K562 (cell line): ENCODE measurements around the gene CDCP1. TPM values are rescaled to one million over a fixed set of nuclear protein-coding genes. Genes with fewer than 3 reads are reported as not detected.

Source experiments
- BRF1 ChIP-seq: IDR thresholded peaks from 3 replicates; pipeline ENCODE4 v1.6.1; 2011; ENCODE audit warnings: borderline replicate concordance, mild to moderate bottlenecking; ENCODE audit not compliant: insufficient read length; ENCODE audit errors: extremely low read depth
- ERF ChIP-seq: fragments of 450-650 bp; formaldehyde crosslinking; IDR thresholded peaks from 2 replicates; pipeline ENCODE4 v1.4.0; 2020; ENCODE audit warnings: mild to moderate bottlenecking, mixed read lengths
- ETS2 ChIP-seq: IDR thresholded peaks from 2 replicates; pipeline ENCODE4 v1.6.1; 2016; ENCODE audit warnings: borderline replicate concordance, missing genetic modification characterization, mild to moderate bottlenecking, moderate library complexity, missing compliant biosample characterization; ENCODE audit not compliant: poor library complexity, severe bottlenecking
- FIP1L1 ChIP-seq: fragments of 200-400 bp; formaldehyde crosslinking; IDR thresholded peaks from 2 replicates; pipeline ENCODE4 v1.6.1; 2018; ENCODE audit warnings: mild to moderate bottlenecking, low read depth, low read length; ENCODE audit not compliant: poor library complexity, severe bottlenecking
- KDM4B ChIP-seq, 2 experiments: fragments of 450-650 bp in 1 of 2; sonication (generic) in 1 of 2; IDR thresholded peaks; 2 replicates each; pipeline ENCODE4 v1.6.1; 2016 to 2017; ENCODE audit warnings: borderline replicate concordance in 2 of 2, antibody characterized with exemption in 1 of 2, low read depth in 1 of 2, mild to moderate bottlenecking in 1 of 2
- MAFG ChIP-seq: fragments of 450-650 bp; conservative IDR thresholded peaks from 2 replicates; pipeline ENCODE4 v1.6.1; 2016; ENCODE audit warnings: missing genetic modification characterization, missing compliant biosample characterization
- MTA2 ChIP-seq: fragments of 450-650 bp; IDR thresholded peaks from 2 replicates; pipeline ENCODE4 v1.6.1; 2016; ENCODE audit warnings: low read depth
- NR2F6 ChIP-seq: fragments of 450-650 bp; formaldehyde crosslinking; IDR thresholded peaks from 2 replicates; pipeline ENCODE4 v1.4.0; 2020; ENCODE audit warnings: mild to moderate bottlenecking
- RAD21 ChIP-seq, 2 experiments: fragments of 250-450 bp in 1 of 2; fragments of 450-650 bp in 1 of 2; sonication (Bioruptor Pico) in 1 of 2; formaldehyde crosslinking in 1 of 2; IDR thresholded peaks in 1 of 2; conservative IDR thresholded peaks in 1 of 2; 2 replicates each; pipeline versions ENCODE4 v1.4.0 to v1.8.0; 2020 to 2022; ENCODE audit warnings: mild to moderate bottlenecking in 2 of 2, moderate library complexity in 1 of 2
- RFX1 ChIP-seq: fragments of 450-650 bp; IDR thresholded peaks from 2 replicates; pipeline ENCODE4 v1.6.1; 2016; ENCODE audit warnings: mild to moderate bottlenecking, moderate library complexity
- STAT5A ChIP-seq: IDR thresholded peaks from 2 replicates; pipeline ENCODE4 v1.6.1; 2012; ENCODE audit warnings: low read length, inconsistent platforms, borderline replicate concordance
- TCF3 ChIP-seq: sonication (generic); formaldehyde crosslinking; IDR thresholded peaks from 2 replicates; pipeline ENCODE4 v1.4.0; 2020; ENCODE audit warnings: mild to moderate bottlenecking, missing genetic modification reagents
- ZNF507 ChIP-seq: conservative IDR thresholded peaks from 2 replicates; pipeline ENCODE4 v1.6.1; 2017; ENCODE audit warnings: missing genetic modification characterization, missing compliant biosample characterization
- ZNF79 ChIP-seq: fragments of 250-450 bp; sonication (Bioruptor Pico); IDR thresholded peaks from 2 replicates; pipeline ENCODE4 v1.4.0; 2020; ENCODE audit warnings: low read depth, mild to moderate bottlenecking, moderate library complexity
- polyA plus RNA-seq, 8 experiments: library from polyadenylated mRNA; depleted of rRNA in 4 of 8; stranded (reverse) in 5 of 8; unstranded in 3 of 8; fragments of >200 nt; fragmentation: Nextera tagmentation in 2 of 8; fragmentation: Illumina TruSeq in 1 of 8; extraction: Ambion mirVana in 2 of 8; extraction: Trizol in 1 of 8; gene quantifications; 2 replicates each; pipeline versions ENCODE4 v1.2.1 to v1.2.3, GENCODE V29; 2011 to 2014; ENCODE audit warnings: inconsistent platforms in 1 of 8, missing spikeins in 1 of 8
- total RNA-seq, 7 experiments: library from RNA; depleted of rRNA in 6 of 7; stranded (reverse); fragments of >200 nt in 6 of 7; fragmentation: Illumina TruSeq in 2 of 7; extraction: Trizol in 2 of 7; gene quantifications; 2 replicates each; pipeline versions ENCODE4 v1.2.1 to v1.2.3, GENCODE V29; 2011 to 2021; ENCODE audit warnings: low replicate concordance in 1 of 7
- TF ChIP-seq, protein P1 (sequence below), 2 experiments: fragments of 250-450 bp in 1 of 2; fragments of 450-650 bp in 1 of 2; sonication (Bioruptor Pico) in 1 of 2; IDR thresholded peaks; 2 replicates each; pipeline versions ENCODE4 v1.6.1 to v1.8.0; 2016 to 2021; ENCODE audit warnings: mild to moderate bottlenecking in 2 of 2, moderate library complexity in 2 of 2, missing compliant biosample characterization in 1 of 2, missing genetic modification characterization in 1 of 2
- TF ChIP-seq, protein P2 (sequence below): fragments of 450-650 bp; formaldehyde crosslinking; IDR thresholded peaks from 2 replicates; pipeline ENCODE4 v1.4.0; 2020; ENCODE audit warnings: mild to moderate bottlenecking, moderate library complexity
- TF ChIP-seq, protein P3 (sequence below): conservative IDR thresholded peaks from 2 replicates; pipeline ENCODE4 v1.6.1; 2011; ENCODE audit warnings: low read depth, mild to moderate bottlenecking, low read length; ENCODE audit not compliant: control insufficient read depth
- TF ChIP-seq, protein P4 (sequence below): fragments of 450-650 bp; IDR thresholded peaks from one replicate; pipeline ENCODE4 v1.6.1; 2018; ENCODE audit warnings: mild to moderate bottlenecking, moderate library complexity; ENCODE audit not compliant: partially characterized antibody

CDCP1 gene
- total and polyA plus RNA-seq, 9 of the 15 experiments (the other 6 are each of a cell fraction or from before 2014, with no cell fraction given), result 3.9 to 16.4 (median 5.2) TPM

DNA sequence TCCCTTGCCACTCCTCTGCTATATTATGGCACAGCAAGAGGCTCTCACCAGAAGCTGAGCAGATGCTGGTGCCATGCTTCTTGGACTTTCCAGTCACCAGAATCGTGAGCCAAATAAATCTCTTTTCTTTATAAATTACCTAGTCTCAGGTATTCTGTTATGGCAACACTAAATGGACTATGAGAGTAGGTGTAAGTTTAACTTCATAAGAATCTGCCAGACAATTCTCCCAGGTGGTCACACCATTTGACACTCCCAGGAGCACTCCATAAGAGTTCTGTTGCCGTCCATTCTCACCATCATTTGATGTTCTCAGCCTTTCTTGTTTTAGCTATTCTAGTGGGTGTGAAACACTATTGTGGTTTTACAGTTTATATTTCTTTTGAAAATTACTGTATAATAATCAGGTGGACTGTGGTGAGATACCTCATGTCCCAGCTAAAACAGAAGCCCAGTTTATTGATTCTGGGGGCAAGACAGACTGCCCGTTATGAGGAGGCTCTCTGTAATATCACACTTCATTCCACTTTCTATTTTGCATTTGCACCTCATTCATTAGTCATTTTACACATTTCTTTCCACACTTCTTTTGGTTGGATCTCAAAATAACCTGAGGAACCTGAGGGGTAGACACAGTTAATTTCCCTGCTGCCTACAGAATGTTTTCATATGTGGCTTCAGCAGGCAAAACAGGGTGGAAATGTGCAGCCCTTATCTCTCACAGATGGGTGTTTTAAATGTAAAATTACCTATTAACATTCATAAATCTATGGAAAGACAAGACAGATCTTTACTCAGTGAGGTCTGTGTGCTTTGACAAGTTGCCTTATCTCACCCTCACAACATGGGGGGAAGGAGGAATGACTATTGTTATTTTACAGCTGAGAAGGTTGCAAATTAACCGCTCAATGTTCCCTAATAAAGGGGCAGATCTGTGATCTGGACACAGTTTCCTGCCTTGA lies 42.1 kb downstream of the CDCP1 start (continued):
- TF ChIP-seq, protein P1, sequence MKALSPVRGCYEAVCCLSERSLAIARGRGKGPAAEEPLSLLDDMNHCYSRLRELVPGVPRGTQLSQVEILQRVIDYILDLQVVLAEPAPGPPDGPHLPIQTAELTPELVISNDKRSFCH (CRISPR knock-in tag; IDR thresholded peaks at IDR 0.05), result no peak
- TF ChIP-seq, protein P1 (tag; IDR thresholded peaks at IDR 0.05), result peak; percentile 94
- peak; percentile 96 for TF ChIP-seq STAT5A
- TF ChIP-seq, protein P2, sequence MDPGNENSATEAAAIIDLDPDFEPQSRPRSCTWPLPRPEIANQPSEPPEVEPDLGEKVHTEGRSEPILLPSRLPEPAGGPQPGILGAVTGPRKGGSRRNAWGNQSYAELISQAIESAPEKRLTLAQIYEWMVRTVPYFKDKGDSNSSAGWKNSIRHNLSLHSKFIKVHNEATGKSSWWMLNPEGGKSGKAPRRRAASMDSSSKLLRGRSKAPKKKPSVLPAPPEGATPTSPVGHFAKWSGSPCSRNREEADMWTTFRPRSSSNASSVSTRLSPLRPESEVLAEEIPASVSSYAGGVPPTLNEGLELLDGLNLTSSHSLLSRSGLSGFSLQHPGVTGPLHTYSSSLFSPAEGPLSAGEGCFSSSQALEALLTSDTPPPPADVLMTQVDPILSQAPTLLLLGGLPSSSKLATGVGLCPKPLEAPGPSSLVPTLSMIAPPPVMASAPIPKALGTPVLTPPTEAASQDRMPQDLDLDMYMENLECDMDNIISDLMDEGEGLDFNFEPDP (CRISPR knock-in tag), result no peak
- no peak for TF ChIP-seq BRF1
- TF ChIP-seq NR2F6 (CRISPR knock-in tag), result no peak
- no peak for TF ChIP-seq ERF
- no peak; the same call in 1 of the 2 replicates for TF ChIP-seq RFX1
- peak in 1 of 2 experiments; percentile 46; a peak in 3 of 4 replicates for TF ChIP-seq RAD21 (CRISPR knock-in tag; conservative IDR thresholded peaks at IDR 0.05 in 1 of 2, IDR thresholded peaks at IDR 0.05 in 1 of 2)
- TF ChIP-seq, protein P3, sequence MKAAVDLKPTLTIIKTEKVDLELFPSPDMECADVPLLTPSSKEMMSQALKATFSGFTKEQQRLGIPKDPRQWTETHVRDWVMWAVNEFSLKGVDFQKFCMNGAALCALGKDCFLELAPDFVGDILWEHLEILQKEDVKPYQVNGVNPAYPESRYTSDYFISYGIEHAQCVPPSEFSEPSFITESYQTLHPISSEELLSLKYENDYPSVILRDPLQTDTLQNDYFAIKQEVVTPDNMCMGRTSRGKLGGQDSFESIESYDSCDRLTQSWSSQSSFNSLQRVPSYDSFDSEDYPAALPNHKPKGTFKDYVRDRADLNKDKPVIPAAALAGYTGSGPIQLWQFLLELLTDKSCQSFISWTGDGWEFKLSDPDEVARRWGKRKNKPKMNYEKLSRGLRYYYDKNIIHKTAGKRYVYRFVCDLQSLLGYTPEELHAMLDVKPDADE, result no peak
- TF ChIP-seq ZNF507 (tag), result no peak
- TF ChIP-seq, protein P4, sequence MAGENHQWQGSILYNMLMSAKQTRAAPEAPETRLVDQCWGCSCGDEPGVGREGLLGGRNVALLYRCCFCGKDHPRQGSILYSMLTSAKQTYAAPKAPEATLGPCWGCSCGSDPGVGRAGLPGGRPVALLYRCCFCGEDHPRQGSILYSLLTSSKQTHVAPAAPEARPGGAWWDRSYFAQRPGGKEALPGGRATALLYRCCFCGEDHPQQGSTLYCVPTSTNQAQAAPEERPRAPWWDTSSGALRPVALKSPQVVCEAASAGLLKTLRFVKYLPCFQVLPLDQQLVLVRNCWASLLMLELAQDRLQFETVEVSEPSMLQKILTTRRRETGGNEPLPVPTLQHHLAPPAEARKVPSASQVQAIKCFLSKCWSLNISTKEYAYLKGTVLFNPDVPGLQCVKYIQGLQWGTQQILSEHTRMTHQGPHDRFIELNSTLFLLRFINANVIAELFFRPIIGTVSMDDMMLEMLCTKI, result no peak
- TF ChIP-seq TCF3 (CRISPR knock-in tag), result peak; percentile 98
- no peak for TF ChIP-seq KDM4B (IDR thresholded peaks at IDR 0.05; ENCODE audit: borderline replicate concordance in 2 of 2, low read depth in 1 of 2)
- peak; percentile 90 for TF ChIP-seq MAFG (tag)
- TF ChIP-seq FIP1L1, result no peak
- TF ChIP-seq ETS2, result no peak
- no peak for TF ChIP-seq ZNF79 (CRISPR knock-in tag)
- TF ChIP-seq MTA2, result peak; percentile 98
